Lower lobe of right lung (tissue), 2 donors: ENCODE data around the gene ADAM15. TPM values are rescaled to one million over a fixed set of nuclear protein-coding genes. Genes with fewer than 3 reads are reported as not detected.

Source experiments
- ATAC-seq, 2 donors: fragments of 200-7000 bp; cut with Tn5 transposase; one replicate each; pipeline ENCODE4 v1.9.1; 2020 to 2022; ENCODE audit warnings: mild to moderate bottlenecking in 2 of 2, moderate library complexity in 2 of 2
- DNase-seq: peaks from one replicate; pipeline ENCODE4 v3.0.0-alpha.2; 2020
- H3K27ac ChIP-seq: fragments of 200-600 bp; one replicate; pipeline ENCODE4 v1.8.0; 2022
- H3K27me3 ChIP-seq: fragments of 200-600 bp; one replicate; pipeline ENCODE4 v1.8.0; 2022; ENCODE audit warnings: low read depth
- H3K36me3 ChIP-seq: fragments of 200-600 bp; one replicate; pipeline ENCODE4 v1.8.0; 2022; ENCODE audit warnings: mild to moderate bottlenecking
- H3K4me1 ChIP-seq: fragments of 200-600 bp; one replicate; pipeline ENCODE4 v1.8.0; 2022
- H3K4me3 ChIP-seq: fragments of 200-600 bp; one replicate; pipeline ENCODE4 v1.8.0; 2022; ENCODE audit warnings: mild to moderate bottlenecking
- H3K9me3 ChIP-seq: fragments of 200-600 bp; one replicate; pipeline ENCODE4 v1.8.0; 2022
- CTCF ChIP-seq: fragments of 200-600 bp; IDR thresholded peaks from one replicate; pipeline ENCODE4 v1.8.0; 2022; ENCODE audit warnings: antibody characterized with exemption, mild to moderate bottlenecking
- intact Hi-C: fragments of 100-400 bp; cut with DNase I; formaldehyde crosslinking; loops from one replicate; pipeline ENCODE4 v1.11.0; 2022
- total RNA-seq: library from RNA; stranded (reverse); fragmentation: NEBNext Ultra II Directional; extraction: Animal tissue kit (Norgen Biotek cat#: 25700); gene quantifications from one replicate; pipeline ENCODE4 v1.2.1, GENCODE V29; 2021
- donor health status: DM: no; HTN: yes; CAD: no; lungs with severe emphysema.

ADAM15 gene
- total RNA-seq, 1 donor from 2014 or later = 121 TPM

DNA sequence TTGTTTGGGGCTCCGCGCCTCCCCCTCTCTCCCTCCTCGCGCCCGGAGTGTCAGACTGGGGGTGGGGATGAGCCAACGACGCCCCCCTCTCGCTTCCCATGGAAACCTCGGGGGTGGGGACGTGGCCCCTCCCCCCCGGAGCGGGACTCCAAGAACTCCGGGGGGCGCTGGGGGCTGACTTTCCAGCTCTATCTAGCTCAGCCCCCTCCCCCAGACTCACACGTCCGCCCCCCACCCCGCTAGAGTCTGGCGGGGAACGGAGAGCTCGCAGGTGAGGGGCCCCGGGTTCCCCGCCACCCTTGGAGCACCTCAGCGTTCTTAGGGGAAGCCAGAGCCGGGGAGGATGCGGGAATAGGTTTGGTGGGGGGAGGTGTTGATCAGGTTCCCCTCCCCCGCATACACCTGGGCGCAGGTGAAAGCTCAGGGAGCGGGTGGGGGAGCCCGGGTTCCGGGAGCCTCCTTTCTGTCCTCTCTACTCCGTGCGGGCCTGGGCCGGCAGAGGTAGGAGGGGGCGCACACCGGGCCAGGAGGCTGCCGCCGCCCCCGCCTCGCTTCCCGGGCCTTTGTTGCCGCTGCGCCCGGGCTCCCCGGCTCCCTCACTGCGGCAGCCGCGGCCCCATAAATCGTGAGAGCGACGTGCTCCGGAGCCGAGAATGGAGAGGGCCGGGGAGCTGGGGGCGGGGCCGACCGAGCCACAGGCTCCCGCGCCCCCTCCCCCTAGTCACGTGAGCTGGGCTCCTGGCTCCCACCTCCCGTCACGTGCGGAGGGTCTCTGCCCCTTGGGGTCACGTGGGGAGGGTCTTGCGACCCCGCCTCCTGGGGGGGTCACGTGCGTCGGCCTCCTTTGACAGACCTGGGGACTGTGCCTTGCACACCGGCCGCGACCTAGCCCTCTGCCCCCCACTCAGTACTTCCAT is 29.5 kb downstream of the ADAM15 start:
- H3K27me3 ChIP-seq = peaks cover 56% of the 10 kb centered on the region
- TF ChIP-seq CTCF = no peak
- no peaks in the 10 kb centered on the region for H3K9me3 ChIP-seq
- no peak for ATAC-seq
- DNase-seq = no peak
- intact Hi-C loops = no loop called here
- no peak overlapping the region for H3K27ac ChIP-seq
- H3K36me3 ChIP-seq = no peaks in the 10 kb centered on the region
- H3K4me1 ChIP-seq = peaks cover 58% of the 10 kb centered on the region
- H3K4me3 ChIP-seq = peak overlapping the region; percentile 55

- DNase-seq (no peak), ATAC-seq (no peak)
- intact Hi-C loops = no loop called here
- peak overlapping the region; percentile 38 for H3K4me3 ChIP-seq
- no peaks in the 10 kb centered on the region for H3K9me3 ChIP-seq
- no peak overlapping the region for H3K27ac ChIP-seq
- H3K4me1 ChIP-seq = peaks cover 66% of the 10 kb centered on the region
- TF ChIP-seq CTCF = no peak
- no peaks in the 10 kb centered on the region for H3K36me3 ChIP-seq
- peaks cover 56% of the 10 kb centered on the region for H3K27me3 ChIP-seq
These were observed 30.6 kb downstream of the ADAM15 start for GRCh38 chr1:155081472-155082300.

GRCh38 chr1:155082301-155083051 is 31.4 kb downstream of the ADAM15 start:
- Histone ChIP-seq H3K27me3 (peaks cover 56% of the 10 kb centered on the region), H3K27ac (no peak overlapping the region), H3K4me1 (peaks cover 66% of the 10 kb centered on the region), H3K36me3 (no peaks in the 10 kb centered on the region), H3K4me3 (peak overlapping the region; percentile 38), H3K9me3 (no peaks in the 10 kb centered on the region)
- DNase-seq (no peak), ATAC-seq (no peak)
- intact Hi-C loops = no loop called here
- no peak for TF ChIP-seq CTCF

DNA sequence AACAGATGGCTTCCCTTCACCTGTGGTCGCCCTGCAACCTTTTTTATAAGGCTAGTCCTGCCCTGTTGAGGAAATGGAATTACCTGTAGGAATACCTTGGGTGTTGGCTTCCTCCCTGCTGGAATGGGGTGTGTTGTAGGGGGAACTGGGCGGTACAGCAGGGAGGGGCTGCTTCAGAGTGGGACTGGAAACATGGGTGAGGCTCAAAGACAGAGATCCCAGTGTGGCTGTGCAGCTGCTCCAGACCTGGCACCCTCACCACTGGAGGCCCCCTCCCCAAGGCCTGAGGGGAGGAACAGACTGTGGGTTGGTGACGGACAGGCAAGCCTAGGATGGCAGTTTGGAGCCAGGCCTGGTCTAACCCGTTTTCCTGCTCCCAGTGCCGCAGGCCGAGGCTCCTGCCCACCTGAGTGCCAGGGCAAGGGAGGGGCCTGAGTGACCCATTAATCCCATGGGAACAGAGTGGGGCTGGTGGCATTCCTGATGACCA is 32.0 kb downstream of the ADAM15 start:
- Histone ChIP-seq H3K36me3 (no peaks in the 10 kb centered on the region), H3K4me3 (no peak overlapping the region), H3K27ac (no peak overlapping the region), H3K4me1 (peaks cover 66% of the 10 kb centered on the region), H3K27me3 (peaks cover 56% of the 10 kb centered on the region), H3K9me3 (no peaks in the 10 kb centered on the region)
- ATAC-seq = no peak
- TF ChIP-seq CTCF = no peak
- intact Hi-C loops = no loop called here
- DNase-seq = no peak
